Kidney (tissue), 14 donors: Measurements from ENCODE around the gene ITGA3. TPM values are rescaled to one million over a fixed set of nuclear protein-coding genes. Genes with fewer than 3 reads are reported as not detected.

Experiments
- DNase-seq, 5 donors: peaks; one replicate each; pipeline ENCODE4 v3.0.0-alpha.2; 2013 to 2020
- FAIRE-seq: peaks from 2 replicates; lab custom pipeline; 2012; peaks lifted over from hg19 to GRCh38; lab: Jason Lieb, UNC
- H3K27ac ChIP-seq, 2 donors: one replicate each; pipeline ENCODE4 v1.7.0; 2013; ENCODE audit warnings: low read depth in 2 of 2, low read length in 2 of 2, inconsistent platforms in 1 of 2
- H3K27me3 ChIP-seq: one replicate; pipeline ENCODE4 v1.7.1; 2013; ENCODE audit warnings: low read length, inconsistent platforms; ENCODE audit not compliant: control insufficient read depth, insufficient read depth
- H3K36me3 ChIP-seq, 3 donors: one replicate each; pipeline versions ENCODE4 v1.7.0 to v1.7.1; 2013; ENCODE audit warnings: low read length in 3 of 3, control low read depth in 1 of 3, inconsistent platforms in 1 of 3; ENCODE audit not compliant: insufficient read depth in 3 of 3, control insufficient read depth in 2 of 3
- H3K4me1 ChIP-seq, 3 donors: one replicate each; pipeline versions ENCODE4 v1.7.0 to v1.7.1; 2013; ENCODE audit warnings: low read length in 3 of 3, inconsistent platforms in 1 of 3, low read depth in 1 of 3; ENCODE audit not compliant: control insufficient read depth in 2 of 3, insufficient read depth in 2 of 3
- H3K4me3 ChIP-seq, 3 donors: one replicate each; pipeline versions ENCODE4 v1.7.0 to v1.8.1; 2013; ENCODE audit warnings: low read length in 3 of 3, control low read depth in 1 of 3, inconsistent platforms in 1 of 3
- H3K9ac ChIP-seq, 3 donors: one replicate each; pipeline versions ENCODE4 v1.7.0 to v1.7.1; 2013; ENCODE audit warnings: low read length in 3 of 3, control low read depth in 1 of 3, inconsistent platforms in 1 of 3
- H3K9me3 ChIP-seq, 3 donors: one replicate each; pipeline versions ENCODE4 v1.7.0 to v1.7.1; 2013; ENCODE audit warnings: low read length in 3 of 3, control low read depth in 1 of 3, inconsistent platforms in 1 of 3; ENCODE audit not compliant: control insufficient read depth in 2 of 3, insufficient read depth in 1 of 3
- CTCF ChIP-seq: IDR thresholded peaks from 3 replicates; pipeline ENCODE4 v1.5.1; 2012; ENCODE audit warnings: mild to moderate bottlenecking, moderate library complexity, borderline replicate concordance; ENCODE audit not compliant: insufficient read depth; ENCODE audit errors: extremely low read depth
- intact Hi-C: fragments of 100-400 bp; cut with DNase I; formaldehyde crosslinking; loops from one replicate; pipeline ENCODE4 v1.11.1; 2022
- polyA plus RNA-seq: library from polyadenylated mRNA; stranded (reverse); fragments of 350-450 nt; fragmentation: Illumina TruSeq; extraction: RNeasy Lipid Tissue Mini Kit (QIAGEN cat#74804); gene quantifications from one replicate; pipeline ENCODE4 v1.2.3, GENCODE V29; 2014; ENCODE audit warnings: low read depth, low replicate concordance; ENCODE audit not compliant: insufficient read depth
- total RNA-seq: library from RNA; stranded (reverse); fragmentation: NEBNext Ultra II Directional; extraction: Animal tissue kit (Norgen Biotek cat#: 25700); gene quantifications from one replicate; pipeline ENCODE4 v1.2.1, GENCODE V29; 2021
- donor health status: control.
- donor health status: control.
- donor health status: control.
- donor health status: control.
- donor health status: control.
- donor health status: DM: yes; HTN: yes; CAD: no.
- donor health status: Normal renal cell carcinoma (clear cell type).

ITGA3 gene
- total and polyA plus RNA-seq, 2 donors from 2014 or later, result 117 to 367 TPM

GRCh38 chr17:50109207-50109606 is 53.3 kb downstream of the ITGA3 start:
- DNase-seq (peak in 1 of 5 donors; percentile 41), FAIRE-seq (no peak)
- intact Hi-C loops, result no loop called here
- Histone ChIP-seq H3K9ac (no peak overlapping the region), H3K27me3 (no peaks in the 10 kb centered on the region), H3K4me1 (peaks cover 0 to 20% (median 19%) of the 10 kb centered on the region in 3 donors), H3K9me3 (no peaks in the 10 kb centered on the region), H3K27ac (no peak overlapping the region), H3K4me3 (no peak overlapping the region), H3K36me3 (peaks cover 2 to 54% (median 24%) of the 10 kb centered on the region in 3 donors)
- TF ChIP-seq CTCF, result no peak

- no peak for TF ChIP-seq CTCF
- Histone ChIP-seq H3K4me1 (peaks cover 0 to 20% (median 19%) of the 10 kb centered on the region in 3 donors), H3K9me3 (no peaks in the 10 kb centered on the region), H3K9ac (no peak overlapping the region), H3K4me3 (no peak overlapping the region), H3K27me3 (no peaks in the 10 kb centered on the region), H3K27ac (no peak overlapping the region), H3K36me3 (peaks cover 2 to 53% (median 23%) of the 10 kb centered on the region in 3 donors)
- intact Hi-C loops, result no loop called here
- FAIRE-seq, result no peak
- DNase-seq, result peak in 1 of 5 donors; percentile 74
Measured at GRCh38 chr17:50109785-50110184, 53.9 kb downstream of the ITGA3 start.

- Histone ChIP-seq H3K27me3 (no peaks in the 10 kb centered on the region), H3K36me3 (peaks cover 2 to 44% (median 20%) of the 10 kb centered on the region in 3 donors), H3K27ac (peak overlapping the region; percentile 87 to 92), H3K4me1 (peaks cover 0 to 20% (median 19%) of the 10 kb centered on the region in 3 donors), H3K9me3 (no peaks in the 10 kb centered on the region), H3K4me3 (no peak overlapping the region), H3K9ac (peak overlapping the region in 1 of 3 donors; percentile 73)
- FAIRE-seq, result no peak
- TF ChIP-seq CTCF, result no peak
- intact Hi-C loops, result no loop called here
- peak in 1 of 5 donors; percentile 81 for DNase-seq
Measured at GRCh38 chr17:50110591-50111349, 54.9 kb downstream of the ITGA3 start.
